Smooth muscle cell (in vitro differentiated cells): ENCODE measurements around the gene ZFYVE27. TPM values are rescaled to one million over a fixed set of nuclear protein-coding genes. Genes with fewer than 3 reads are reported as not detected.
A peak's percentile ranks its signal among the peaks of the same experiment; 100 is the strongest.

Experiments used
- DNase-seq: peaks from one replicate; lab custom pipeline; 2025; ENCODE audit not compliant: unreplicated experiment; lab: John Stamatoyannopoulos, UW
- H2AFZ ChIP-seq: fragments of 200-600 bp; sonication (generic); 2 replicates; pipeline ENCODE4 v1.6.0; 2016; ENCODE audit warnings: antibody characterized with exemption, low read depth, mild to moderate bottlenecking
- H3F3A ChIP-seq: fragments of 200-600 bp; sonication (generic); 2 replicates; pipeline ENCODE4 v1.6.0; 2017; ENCODE audit warnings: antibody characterized with exemption, low read depth
- H3K27ac ChIP-seq: fragments of 200-600 bp; sonication (generic); 2 replicates; pipeline ENCODE4 v1.5.1; 2016; ENCODE audit warnings: low read depth, mild to moderate bottlenecking
- H3K27me3 ChIP-seq: fragments of 200-600 bp; sonication (generic); 2 replicates; pipeline ENCODE4 v1.6.1; 2016; ENCODE audit warnings: low read depth, mild to moderate bottlenecking
- H3K36me3 ChIP-seq: fragments of 200-600 bp; sonication (generic); 2 replicates; pipeline ENCODE4 v1.5.1; 2016; ENCODE audit warnings: low read depth
- H3K4me1 ChIP-seq: fragments of 200-600 bp; sonication (generic); 2 replicates; pipeline ENCODE4 v1.5.1; 2016; ENCODE audit warnings: low read depth
- H3K4me2 ChIP-seq: fragments of 200-600 bp; sonication (generic); 2 replicates; pipeline ENCODE4 v1.6.0; 2016; ENCODE audit warnings: mild to moderate bottlenecking
- H3K4me3 ChIP-seq: fragments of 200-600 bp; sonication (generic); 2 replicates; pipeline ENCODE4 v1.5.1; 2016; ENCODE audit warnings: mild to moderate bottlenecking
- H3K79me2 ChIP-seq: fragments of 200-600 bp; sonication (generic); 2 replicates; pipeline ENCODE4 v1.6.0; 2016; ENCODE audit warnings: low read depth, mild to moderate bottlenecking
- H3K9ac ChIP-seq: fragments of 200-600 bp; sonication (generic); 2 replicates; pipeline ENCODE4 v1.6.0; 2016; ENCODE audit warnings: low read depth
- H3K9me3 ChIP-seq: fragments of 200-600 bp; sonication (generic); replicated peaks from 2 replicates; pipeline ENCODE4 v1.5.1; 2016; ENCODE audit warnings: low read depth
- H4K20me1 ChIP-seq: fragments of 200-600 bp; sonication (generic); 2 replicates; pipeline ENCODE4 v1.6.0; 2016; ENCODE audit warnings: low read depth
- WGBS: methylation state at CpG from one replicate; pipeline ENCODE4 v1.1.7; 2016; ENCODE audit warnings: low lambda C conversion rate; 5-methylcytosine and 5-hydroxymethylcytosine counted together
- polyA plus RNA-seq: library from polyadenylated mRNA; unstranded; fragments of >200 nt; fragmentation: Nextera tagmentation; extraction: Ambion mirVana; gene quantifications from 2 replicates; pipeline ENCODE4 v1.2.1, GENCODE V29; 2016
- total RNA-seq: library from RNA; depleted of rRNA; stranded (reverse); fragments of >200 nt; gene quantifications from 2 replicates; pipeline ENCODE4 v1.2.3, GENCODE V29; 2014
- TF ChIP-seq, protein P1 (sequence below): fragments of 200-600 bp; sonication (generic); IDR thresholded peaks from 2 replicates; pipeline ENCODE4 v1.5.1; 2017; ENCODE audit warnings: borderline replicate concordance, mild to moderate bottlenecking, antibody characterized with exemption; ENCODE audit not compliant: insufficient read depth, poor library complexity, severe bottlenecking

The ZFYVE27 gene
- total and polyA plus RNA-seq, 2 experiments from 2014 or later: 7.0 to 11.4 TPM

DNA sequence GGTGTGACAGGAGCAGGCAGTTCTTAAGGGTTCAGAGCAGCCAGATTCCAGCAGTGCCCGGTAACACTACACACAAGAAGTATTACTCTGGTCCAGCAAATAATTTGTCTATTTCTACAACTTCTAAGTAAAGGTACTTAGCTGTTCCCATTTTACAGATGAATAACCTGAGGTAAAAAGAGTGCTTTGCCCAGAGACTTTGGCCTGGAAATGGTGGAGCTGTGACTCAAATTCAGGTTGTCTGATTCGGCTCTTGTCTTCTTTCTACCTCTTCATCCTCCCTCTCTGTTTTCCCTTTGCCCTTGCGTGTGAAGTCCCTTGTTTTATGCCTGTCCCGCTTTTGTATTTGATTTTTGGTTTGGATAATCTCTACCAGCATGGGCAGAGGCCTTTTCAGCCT is 17.8 kb downstream of the ZFYVE27 start:
- Histone ChIP-seq H3K9me3 (no peaks in the 10 kb centered on the region), H3K27me3 (no peaks in the 10 kb centered on the region), H3K79me2 (no peaks in the 10 kb centered on the region), H3K4me3 (no peak overlapping the region), H3K36me3 (peaks cover 7% of the 10 kb centered on the region), H3K4me1 (no peaks in the 10 kb centered on the region), H3K27ac (no peak overlapping the region), H2AFZ (no peak overlapping the region), H3K9ac (no peak overlapping the region), H4K20me1 (peaks cover 24% of the 10 kb centered on the region), H3F3A (no peaks in the 10 kb centered on the region), H3K4me2 (no peak overlapping the region)
- TF ChIP-seq, protein P1, sequence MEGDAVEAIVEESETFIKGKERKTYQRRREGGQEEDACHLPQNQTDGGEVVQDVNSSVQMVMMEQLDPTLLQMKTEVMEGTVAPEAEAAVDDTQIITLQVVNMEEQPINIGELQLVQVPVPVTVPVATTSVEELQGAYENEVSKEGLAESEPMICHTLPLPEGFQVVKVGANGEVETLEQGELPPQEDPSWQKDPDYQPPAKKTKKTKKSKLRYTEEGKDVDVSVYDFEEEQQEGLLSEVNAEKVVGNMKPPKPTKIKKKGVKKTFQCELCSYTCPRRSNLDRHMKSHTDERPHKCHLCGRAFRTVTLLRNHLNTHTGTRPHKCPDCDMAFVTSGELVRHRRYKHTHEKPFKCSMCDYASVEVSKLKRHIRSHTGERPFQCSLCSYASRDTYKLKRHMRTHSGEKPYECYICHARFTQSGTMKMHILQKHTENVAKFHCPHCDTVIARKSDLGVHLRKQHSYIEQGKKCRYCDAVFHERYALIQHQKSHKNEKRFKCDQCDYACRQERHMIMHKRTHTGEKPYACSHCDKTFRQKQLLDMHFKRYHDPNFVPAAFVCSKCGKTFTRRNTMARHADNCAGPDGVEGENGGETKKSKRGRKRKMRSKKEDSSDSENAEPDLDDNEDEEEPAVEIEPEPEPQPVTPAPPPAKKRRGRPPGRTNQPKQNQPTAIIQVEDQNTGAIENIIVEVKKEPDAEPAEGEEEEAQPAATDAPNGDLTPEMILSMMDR: no peak
- DNase-seq: no peak
- WGBS: 49% methylated on average over 4 of the region's 4 CpGs

DNA sequence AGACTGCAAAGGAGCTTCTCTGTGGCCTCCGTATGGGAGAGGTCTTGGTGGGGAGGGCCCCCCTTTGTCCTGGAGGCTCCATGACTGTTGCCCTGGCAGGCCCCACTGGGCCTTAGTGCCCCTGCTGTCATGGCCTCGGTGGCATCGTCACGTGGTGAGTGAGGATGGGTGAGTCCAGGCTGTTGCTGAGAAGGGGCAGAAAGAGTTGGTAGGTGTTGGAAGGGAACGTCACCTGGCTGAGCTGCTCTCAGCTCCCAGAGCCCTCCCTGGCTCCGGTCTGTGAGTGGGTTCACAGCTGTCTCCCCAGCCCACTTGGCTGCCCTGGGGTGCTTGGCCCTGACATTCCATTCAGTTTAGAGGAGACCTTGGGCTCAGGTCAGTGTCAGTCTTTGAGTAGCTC is 18.8 kb downstream of the ZFYVE27 start:
- no peaks in the 10 kb centered on the region for H3K4me1 ChIP-seq
- H3K9me3 ChIP-seq: no peaks in the 10 kb centered on the region
- H2AFZ ChIP-seq: no peak overlapping the region
- no peak overlapping the region for H3K4me2 ChIP-seq
- no peaks in the 10 kb centered on the region for H3F3A ChIP-seq
- no peak overlapping the region for H3K4me3 ChIP-seq
- H3K79me2 ChIP-seq: no peaks in the 10 kb centered on the region
- TF ChIP-seq, protein P1: no peak
- peaks cover 7% of the 10 kb centered on the region for H3K36me3 ChIP-seq
- H3K27ac ChIP-seq: no peak overlapping the region
- DNase-seq: no peak
- 97% methylated on average over 6 of the region's 6 CpGs for WGBS
- H4K20me1 ChIP-seq: peaks cover 27% of the 10 kb centered on the region
- no peak overlapping the region for H3K9ac ChIP-seq
- H3K27me3 ChIP-seq: no peaks in the 10 kb centered on the region

DNA sequence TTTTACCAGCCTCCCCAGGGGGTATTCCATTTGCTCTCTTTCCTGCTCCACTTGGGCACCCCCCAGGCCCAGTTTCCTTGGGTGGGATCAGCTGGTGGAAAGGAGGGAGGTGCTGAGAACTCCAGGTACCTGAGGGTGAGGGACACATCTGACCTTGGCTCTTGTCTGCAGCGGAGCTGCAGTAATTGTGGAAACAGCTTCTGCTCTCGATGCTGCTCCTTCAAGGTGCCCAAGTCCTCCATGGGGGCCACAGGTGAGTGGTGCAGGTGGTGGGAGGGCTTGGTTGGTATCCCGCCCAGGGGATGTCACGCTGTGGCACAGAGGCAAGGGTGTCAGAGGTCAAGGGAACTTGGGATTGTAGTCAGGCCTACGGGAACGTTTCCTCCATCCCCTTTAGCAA is 20.5 kb downstream of the ZFYVE27 start:
- Histone ChIP-seq H3K27ac (no peak overlapping the region), H4K20me1 (peaks cover 13% of the 10 kb centered on the region), H3K27me3 (no peaks in the 10 kb centered on the region), H3K4me3 (no peak overlapping the region), H3K9me3 (no peaks in the 10 kb centered on the region), H3K79me2 (no peaks in the 10 kb centered on the region), H3K9ac (no peak overlapping the region), H2AFZ (no peak overlapping the region), H3K4me2 (no peak overlapping the region), H3K36me3 (peaks cover 7% of the 10 kb centered on the region), H3K4me1 (peaks cover 3% of the 10 kb centered on the region), H3F3A (no peaks in the 10 kb centered on the region)
- TF ChIP-seq, protein P1: no peak
- no peak for DNase-seq
- WGBS: 96% methylated on average over 6 of the region's 6 CpGs

DNA sequence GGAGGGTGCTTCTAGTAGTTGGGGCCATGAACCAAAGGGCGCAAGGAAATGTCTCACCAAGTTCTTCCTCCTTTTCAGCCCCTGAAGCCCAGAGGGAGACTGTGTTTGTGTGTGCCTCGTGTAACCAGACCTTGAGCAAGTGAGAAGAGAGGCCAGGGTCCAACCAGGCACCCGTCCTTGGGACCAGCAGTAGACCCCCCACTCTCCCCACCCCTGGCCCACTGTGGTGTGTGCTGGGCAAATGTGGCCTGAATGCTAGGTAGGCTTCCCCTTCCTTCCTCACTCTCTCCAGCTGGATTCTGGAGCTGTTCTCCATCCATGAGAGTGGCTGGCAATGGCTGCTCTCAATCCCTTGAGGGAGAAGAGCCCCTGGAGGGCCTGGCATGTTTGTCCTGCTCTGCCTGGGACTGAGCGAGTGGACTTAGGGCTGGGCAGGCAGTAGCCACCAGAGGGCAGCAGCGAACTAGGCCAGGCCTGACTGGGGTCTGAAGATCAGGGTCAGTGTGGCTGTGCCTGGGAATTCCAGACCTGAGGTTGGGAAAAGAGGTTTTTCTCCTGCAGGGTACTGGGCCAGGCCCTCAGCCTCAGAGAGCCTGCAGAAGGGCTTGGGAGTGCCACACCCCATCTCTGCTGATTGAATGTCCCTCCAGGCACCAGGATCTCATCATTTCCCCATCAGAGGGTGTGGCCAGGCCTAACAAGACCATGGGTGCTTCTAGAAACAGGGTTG is 22.4 kb downstream of the ZFYVE27 start:
- 61% methylated on average over 5 of the region's 5 CpGs for WGBS
- peaks cover 13% of the 10 kb centered on the region for H3K4me1 ChIP-seq
- no peaks in the 10 kb centered on the region for H3F3A ChIP-seq
- DNase-seq: peak; percentile 14
- no peak overlapping the region for H3K4me2 ChIP-seq
- H3K27ac ChIP-seq: no peak overlapping the region
- H3K9ac ChIP-seq: no peak overlapping the region
- H3K79me2 ChIP-seq: no peaks in the 10 kb centered on the region
- no peaks in the 10 kb centered on the region for H3K27me3 ChIP-seq
- H4K20me1 ChIP-seq: peaks cover 13% of the 10 kb centered on the region
- no peak overlapping the region for H3K4me3 ChIP-seq
- TF ChIP-seq, protein P1: peak; percentile 75
- H2AFZ ChIP-seq: no peak overlapping the region
- H3K9me3 ChIP-seq: no peaks in the 10 kb centered on the region
- H3K36me3 ChIP-seq: peaks cover 7% of the 10 kb centered on the region
